Calu3 (cell line): ENCODE measurements around the gene MPPED2. TPM values are rescaled to one million over a fixed set of nuclear protein-coding genes. Genes with fewer than 3 reads are reported as not detected.

Experiments
- BruUV-seq: library from RNA; stranded (reverse); fragments of 400-500 nt; replicated peaks from 2 replicates; lab custom pipeline; 2021; lab: Mats Ljungman, UMichigan
- CTCF ChIA-PET: fragments of 300-600 bp; sonication (Branson Sonifier 250); formaldehyde crosslinking; loops from one replicate; lab custom pipeline; 2022; ENCODE audit warnings: antibody characterized with exemption; lab: Charles Lee
- DNase-seq: peaks from one replicate; pipeline ENCODE4 v3.0.0; 2022
- H3K27ac Mint-ChIP-seq: one replicate; pipeline ENCODE4 v1.8.0; 2022; ENCODE audit warnings: mixed read lengths; ENCODE audit not compliant: unreplicated experiment
- H3K27me3 Mint-ChIP-seq: one replicate; pipeline ENCODE4 v1.8.0; 2022; ENCODE audit warnings: mixed read lengths; ENCODE audit not compliant: unreplicated experiment
- H3K36me3 Mint-ChIP-seq: one replicate; pipeline ENCODE4 v1.8.0; 2022; ENCODE audit warnings: mild to moderate bottlenecking, moderate library complexity, mixed read lengths; ENCODE audit not compliant: insufficient read depth, unreplicated experiment
- H3K4me1 Mint-ChIP-seq: one replicate; pipeline ENCODE4 v1.8.0; 2022; ENCODE audit warnings: mild to moderate bottlenecking, low read depth, mixed read lengths; ENCODE audit not compliant: unreplicated experiment
- H3K4me3 Mint-ChIP-seq: one replicate; pipeline ENCODE4 v1.8.0; 2022; ENCODE audit warnings: mild to moderate bottlenecking, low read depth, moderate library complexity, mixed read lengths; ENCODE audit not compliant: unreplicated experiment
- H3K9me3 Mint-ChIP-seq: one replicate; pipeline ENCODE4 v1.8.0; 2022; ENCODE audit warnings: low read depth, mixed read lengths; ENCODE audit not compliant: unreplicated experiment
- CTCF ChIP-seq: fragments of 200-600 bp; IDR thresholded peaks from one replicate; pipeline ENCODE4 v1.8.0; 2022; ENCODE audit warnings: antibody characterized with exemption; ENCODE audit not compliant: unreplicated experiment
- intact Hi-C: fragments of 100-400 bp; cut with micrococcal nuclease; formaldehyde crosslinking; loops from one replicate; pipeline ENCODE4 v1.10.0; 2022; ENCODE audit not compliant: unreplicated experiment
- total RNA-seq: library from RNA; stranded (reverse); gene quantifications from 2 replicates; pipeline ENCODE4 v1.2.3, GENCODE V29; 2022

MPPED2 gene
- total RNA-seq, 1 experiment from 2014 or later = not detected

GRCh38 chr11:30526558-30526957 lies 59.6 kb downstream of the MPPED2 start:
- no TSS peak for BruUV-seq
- CTCF ChIA-PET = no interaction called here

GRCh38 chr11:30522536-30523243 lies 63.5 kb downstream of the MPPED2 start:
- no peak for DNase-seq
- Mint-ChIP-seq H3K27ac (no peak overlapping the region), H3K4me3 (no peak overlapping the region), H3K4me1 (no peaks in the 10 kb centered on the region), H3K27me3 (no peaks in the 10 kb centered on the region), H3K9me3 (no peaks in the 10 kb centered on the region), H3K36me3 (no peaks in the 10 kb centered on the region)
- CTCF ChIA-PET = no interaction called here
- no peak for TF ChIP-seq CTCF
- intact Hi-C loops = no loop called here
- no TSS peak for BruUV-seq

More at GRCh38 chr11:30526558-30526957, 59.6 kb downstream of the MPPED2 start:
- H3K4me3 Mint-ChIP-seq = no peak overlapping the region
- H3K9me3 Mint-ChIP-seq = no peaks in the 10 kb centered on the region
- no peaks in the 10 kb centered on the region for H3K4me1 Mint-ChIP-seq
- DNase-seq = no peak
- intact Hi-C loops = no loop called here
- TF ChIP-seq CTCF = no peak
- H3K27me3 Mint-ChIP-seq = peaks cover 15% of the 10 kb centered on the region
- no peak overlapping the region for H3K27ac Mint-ChIP-seq
- H3K36me3 Mint-ChIP-seq = no peaks in the 10 kb centered on the region

- BruUV-seq = no TSS peak
- Mint-ChIP-seq H3K4me1 (no peaks in the 10 kb centered on the region), H3K4me3 (no peak overlapping the region), H3K27me3 (no peaks in the 10 kb centered on the region), H3K9me3 (no peaks in the 10 kb centered on the region), H3K36me3 (no peaks in the 10 kb centered on the region), H3K27ac (no peak overlapping the region)
- DNase-seq = no peak
- intact Hi-C loops = no loop called here
- TF ChIP-seq CTCF = no peak
- CTCF ChIA-PET = no interaction called here
Measured at GRCh38 chr11:30521297-30522071, 64.7 kb downstream of the MPPED2 start.

GRCh38 chr11:30513087-30513486 lies 73.1 kb downstream of the MPPED2 start:
- BruUV-seq = no TSS peak
- no peaks in the 10 kb centered on the region for H3K36me3 Mint-ChIP-seq
- no peaks in the 10 kb centered on the region for H3K4me1 Mint-ChIP-seq
- DNase-seq = no peak
- H3K4me3 Mint-ChIP-seq = no peak overlapping the region
- no peaks in the 10 kb centered on the region for H3K27me3 Mint-ChIP-seq
- H3K27ac Mint-ChIP-seq = no peak overlapping the region
- TF ChIP-seq CTCF = no peak
- intact Hi-C loops = no loop called here
- CTCF ChIA-PET = interaction anchor here (0.7 kb wide), 1 partner anchor 248 kb away, joined by 3 read pairs; no protein-coding TSS in a partner anchor
- H3K9me3 Mint-ChIP-seq = peaks cover 4% of the 10 kb centered on the region
